Mesenchymal stem cell (in vitro differentiated cells and primary cell): ENCODE measurements around the gene MALRD1.

Experiments
- DNase-seq: peaks from one replicate; pipeline ENCODE4 v3.0.0-alpha.2; 2013
- H2AFZ ChIP-seq: one replicate; pipeline ENCODE4 v1.6.1; 2013; ENCODE audit warnings: low read depth, mild to moderate bottlenecking, control low read depth, inconsistent platforms, low read length, moderate library complexity
- H2AK5ac ChIP-seq: 2 replicates; pipeline ENCODE4 v1.6.1; 2013; ENCODE audit warnings: low read length, moderate library complexity, mild to moderate bottlenecking, inconsistent platforms; ENCODE audit not compliant: severe bottlenecking
- H2BK120ac ChIP-seq: one replicate; pipeline ENCODE4 v1.6.1; 2013; ENCODE audit warnings: low read depth, mild to moderate bottlenecking, inconsistent platforms, low read length, moderate library complexity
- H2BK12ac ChIP-seq, 2 experiments: one replicate each; pipeline ENCODE4 v1.6.1; 2013; ENCODE audit warnings: inconsistent platforms in 2 of 2, low read length in 2 of 2, mild to moderate bottlenecking in 2 of 2, moderate library complexity in 2 of 2, control low read depth in 1 of 2
- H2BK15ac ChIP-seq: one replicate; pipeline ENCODE4 v1.6.1; 2013; ENCODE audit warnings: mild to moderate bottlenecking, low read depth, inconsistent platforms; ENCODE audit not compliant: poor library complexity, severe bottlenecking
- H2BK5ac ChIP-seq: 2 replicates; pipeline ENCODE4 v1.6.1; 2013; ENCODE audit warnings: low read depth, mild to moderate bottlenecking, low read length, control low read depth, inconsistent platforms; ENCODE audit not compliant: poor library complexity, severe bottlenecking
- H3K14ac ChIP-seq, 2 experiments: one replicate each; pipeline ENCODE4 v1.6.1; 2013; ENCODE audit warnings: inconsistent platforms in 2 of 2, low read length in 2 of 2, control low read depth in 1 of 2, mild to moderate bottlenecking in 1 of 2, moderate library complexity in 1 of 2
- H3K18ac ChIP-seq, 2 experiments: one replicate each; pipeline ENCODE4 v1.6.1; 2013; ENCODE audit warnings: inconsistent platforms in 2 of 2, low read length in 2 of 2, control low read depth in 1 of 2, low read depth in 1 of 2, mild to moderate bottlenecking in 1 of 2
- H3K23ac ChIP-seq, 2 experiments: one replicate each; pipeline ENCODE4 v1.6.1; 2013; ENCODE audit warnings: inconsistent platforms in 2 of 2, low read length in 2 of 2, mild to moderate bottlenecking in 2 of 2, moderate library complexity in 2 of 2, control low read depth in 1 of 2
- H3K27ac ChIP-seq: 2 replicates; pipeline ENCODE4 v1.5.1; 2013; ENCODE audit warnings: mild to moderate bottlenecking, moderate library complexity, low read length, control low read depth, inconsistent platforms; ENCODE audit not compliant: poor library complexity, severe bottlenecking
- H3K27me3 ChIP-seq, 2 experiments: 2 replicates each; pipeline versions ENCODE4 v1.6.1 to v1.7.0; 2013; ENCODE audit warnings: low read length in 2 of 2, mild to moderate bottlenecking in 2 of 2, moderate library complexity in 2 of 2, control low read depth in 1 of 2, inconsistent platforms in 1 of 2; ENCODE audit not compliant: control insufficient read depth in 1 of 2, insufficient read depth in 1 of 2
- H3K36me3 ChIP-seq, 2 experiments: 2 replicates each; pipeline versions ENCODE4 v1.6.1 to v1.7.0; 2013; ENCODE audit warnings: low read length in 2 of 2, control low read depth in 1 of 2, inconsistent platforms in 1 of 2, low read depth in 1 of 2, mild to moderate bottlenecking in 1 of 2; ENCODE audit not compliant: insufficient read depth in 2 of 2, control insufficient read depth in 1 of 2
- H3K4ac ChIP-seq, 2 experiments: one replicate each; pipeline ENCODE4 v1.6.1; 2013; ENCODE audit warnings: inconsistent platforms in 2 of 2, low read length in 2 of 2, mild to moderate bottlenecking in 2 of 2, moderate library complexity in 2 of 2, control low read depth in 1 of 2, low read depth in 1 of 2
- H3K4me1 ChIP-seq: 2 replicates; pipeline ENCODE4 v1.6.1; 2013; ENCODE audit warnings: low read depth, low read length, control low read depth; ENCODE audit not compliant: control insufficient read depth, insufficient read depth
- H3K4me2 ChIP-seq: 2 replicates; pipeline ENCODE4 v1.6.1; 2013; ENCODE audit warnings: low read length, mild to moderate bottlenecking, inconsistent platforms; ENCODE audit not compliant: poor library complexity, severe bottlenecking
- H3K4me3 ChIP-seq, 2 experiments: 2 replicates each; pipeline versions ENCODE4 v1.5.1 to v1.7.0; 2013; ENCODE audit warnings: low read length in 2 of 2, mild to moderate bottlenecking in 2 of 2, control low read depth in 1 of 2, low read depth in 1 of 2; ENCODE audit not compliant: insufficient read depth in 1 of 2
- H3K79me1 ChIP-seq: replicated peaks from 2 replicates; pipeline ENCODE4 v1.6.1; 2013; ENCODE audit warnings: mild to moderate bottlenecking, control low read depth, low read length, inconsistent platforms; ENCODE audit not compliant: poor library complexity, severe bottlenecking
- H3K9ac ChIP-seq: 2 replicates; pipeline ENCODE4 v1.7.0; 2013; ENCODE audit warnings: mild to moderate bottlenecking, low read length, moderate library complexity
- H3K9me3 ChIP-seq: 2 replicates; pipeline ENCODE4 v1.7.0; 2013; ENCODE audit warnings: mild to moderate bottlenecking, low read length; ENCODE audit not compliant: control insufficient read depth
- H4K8ac ChIP-seq: one replicate; pipeline ENCODE4 v1.6.1; 2013; ENCODE audit warnings: inconsistent platforms, mild to moderate bottlenecking, low read length, moderate library complexity
- H4K91ac ChIP-seq: one replicate; pipeline ENCODE4 v1.6.1; 2013; ENCODE audit warnings: mild to moderate bottlenecking, low read length, inconsistent platforms
- WGBS: methylation state at CpG from one replicate; pipeline ENCODE4 v1.1.7; 2013; ENCODE audit warnings: mixed read lengths; 5-methylcytosine and 5-hydroxymethylcytosine counted together

Gene MALRD1

GRCh38 chr10:19231034-19231433 lies 182.4 kb downstream of the MALRD1 start:
- Histone ChIP-seq H3K79me1 (no peaks in the 10 kb centered on the region), H2BK120ac (no peak overlapping the region), H3K9me3 (peaks cover 5% of the 10 kb centered on the region), H2AFZ (no peak overlapping the region), H2BK15ac (no peak overlapping the region), H2AK5ac (no peak overlapping the region), H3K23ac (no peak overlapping the region), H4K91ac (no peak overlapping the region), H2BK12ac (no peak overlapping the region), H3K4ac (no peak overlapping the region), H3K4me1 (no peaks in the 10 kb centered on the region), H3K14ac (no peak overlapping the region), H4K8ac (no peak overlapping the region), H3K9ac (no peak overlapping the region), H3K36me3 (no peaks in the 10 kb centered on the region), H3K18ac (no peak overlapping the region), H3K4me2 (no peak overlapping the region), H3K4me3 (no peak overlapping the region), H3K27ac (no peak overlapping the region), H2BK5ac (no peak overlapping the region), H3K27me3 (no peaks in the 10 kb centered on the region)
- no peak for DNase-seq
- WGBS = 55% methylated on average over 1 of the region's 1 CpG

- Histone ChIP-seq H2BK12ac (no peak overlapping the region), H3K4ac (no peak overlapping the region), H2BK120ac (no peak overlapping the region), H3K27me3 (no peaks in the 10 kb centered on the region), H3K27ac (no peak overlapping the region), H2AFZ (no peak overlapping the region), H4K8ac (no peak overlapping the region), H4K91ac (no peak overlapping the region), H3K9ac (no peak overlapping the region), H3K4me1 (no peaks in the 10 kb centered on the region), H3K9me3 (peaks cover 22% of the 10 kb centered on the region), H2AK5ac (no peak overlapping the region), H3K18ac (no peak overlapping the region), H3K79me1 (no peaks in the 10 kb centered on the region), H3K14ac (no peak overlapping the region), H2BK5ac (no peak overlapping the region), H3K4me3 (no peak overlapping the region), H3K36me3 (no peaks in the 10 kb centered on the region), H3K23ac (no peak overlapping the region), H3K4me2 (no peak overlapping the region), H2BK15ac (no peak overlapping the region)
- 65% methylated on average over 2 of the region's 2 CpGs for WGBS
- no peak for DNase-seq
These were observed 197.5 kb downstream of the MALRD1 start for GRCh38 chr10:19245889-19246752.

- Histone ChIP-seq H2BK5ac (no peak overlapping the region), H3K4ac (no peak overlapping the region), H3K18ac (no peak overlapping the region), H4K8ac (no peak overlapping the region), H3K14ac (no peak overlapping the region), H2BK15ac (no peak overlapping the region), H3K36me3 (no peaks in the 10 kb centered on the region), H3K4me1 (no peaks in the 10 kb centered on the region), H3K4me2 (no peak overlapping the region), H2BK120ac (no peak overlapping the region), H2BK12ac (no peak overlapping the region), H3K4me3 (no peak overlapping the region), H4K91ac (no peak overlapping the region), H2AK5ac (no peak overlapping the region), H3K79me1 (no peaks in the 10 kb centered on the region), H3K27ac (no peak overlapping the region), H3K23ac (no peak overlapping the region), H2AFZ (no peak overlapping the region), H3K9me3 (peaks cover 7% of the 10 kb centered on the region), H3K9ac (no peak overlapping the region), H3K27me3 (no peaks in the 10 kb centered on the region)
- DNase-seq = no peak
- 73% methylated on average over 3 of the region's 3 CpGs for WGBS
These were observed 199.2 kb downstream of the MALRD1 start for GRCh38 chr10:19247843-19248242.

GRCh38 chr10:19250546-19250945 lies 201.9 kb downstream of the MALRD1 start:
- no peak overlapping the region for H3K4me3 ChIP-seq
- no peak overlapping the region for H2AFZ ChIP-seq
- no peak overlapping the region for H3K9ac ChIP-seq
- no peak overlapping the region for H3K23ac ChIP-seq
- no peaks in the 10 kb centered on the region for H3K79me1 ChIP-seq
- no peak for DNase-seq
- H3K27ac ChIP-seq = no peak overlapping the region
- H2AK5ac ChIP-seq = no peak overlapping the region
- no peak overlapping the region for H4K91ac ChIP-seq
- no peaks in the 10 kb centered on the region for H3K9me3 ChIP-seq
- WGBS = 50% methylated on average over 1 of the region's 2 CpGs
- no peak overlapping the region for H2BK12ac ChIP-seq
- H3K18ac ChIP-seq = no peak overlapping the region
- H2BK5ac ChIP-seq = no peak overlapping the region
- no peak overlapping the region for H3K4ac ChIP-seq
- no peak overlapping the region for H3K4me2 ChIP-seq
- no peak overlapping the region for H3K14ac ChIP-seq
- no peaks in the 10 kb centered on the region for H3K36me3 ChIP-seq
- no peak overlapping the region for H2BK120ac ChIP-seq
- no peaks in the 10 kb centered on the region for H3K4me1 ChIP-seq
- H4K8ac ChIP-seq = no peak overlapping the region
- no peak overlapping the region for H2BK15ac ChIP-seq
- no peaks in the 10 kb centered on the region for H3K27me3 ChIP-seq
